ENCODE results near the gene TNC. TPM values are rescaled to one million over a fixed set of nuclear protein-coding genes. Genes with fewer than 3 reads are reported as not detected.

Gene TNC
- total RNA-seq = 10 to 100 TPM in 1 of 2 donors, 1 to 10 TPM in 1; 7.4 to 16.9 TPM

- DNase-seq (ENCODE audit: low spot score) = peak; percentile 77
- Histone ChIP-seq H3K27me3 (peaks cover 3 to 7% of the 10 kb centered on the region in 2 donors), H3K9me3 (no peaks in the 10 kb centered on the region), H3K4me3 (peak within 1 kb of the TSS; percentile 2 to 36), H3K4me1 (peaks cover 0 to 15% of the 10 kb centered on the region in 2 donors), H3K36me3 (no peaks in the 10 kb centered on the region), H3K27ac (peak within 1 kb of the TSS in 1 of 2 donors; percentile 14)
- TF ChIP-seq, protein P1, sequence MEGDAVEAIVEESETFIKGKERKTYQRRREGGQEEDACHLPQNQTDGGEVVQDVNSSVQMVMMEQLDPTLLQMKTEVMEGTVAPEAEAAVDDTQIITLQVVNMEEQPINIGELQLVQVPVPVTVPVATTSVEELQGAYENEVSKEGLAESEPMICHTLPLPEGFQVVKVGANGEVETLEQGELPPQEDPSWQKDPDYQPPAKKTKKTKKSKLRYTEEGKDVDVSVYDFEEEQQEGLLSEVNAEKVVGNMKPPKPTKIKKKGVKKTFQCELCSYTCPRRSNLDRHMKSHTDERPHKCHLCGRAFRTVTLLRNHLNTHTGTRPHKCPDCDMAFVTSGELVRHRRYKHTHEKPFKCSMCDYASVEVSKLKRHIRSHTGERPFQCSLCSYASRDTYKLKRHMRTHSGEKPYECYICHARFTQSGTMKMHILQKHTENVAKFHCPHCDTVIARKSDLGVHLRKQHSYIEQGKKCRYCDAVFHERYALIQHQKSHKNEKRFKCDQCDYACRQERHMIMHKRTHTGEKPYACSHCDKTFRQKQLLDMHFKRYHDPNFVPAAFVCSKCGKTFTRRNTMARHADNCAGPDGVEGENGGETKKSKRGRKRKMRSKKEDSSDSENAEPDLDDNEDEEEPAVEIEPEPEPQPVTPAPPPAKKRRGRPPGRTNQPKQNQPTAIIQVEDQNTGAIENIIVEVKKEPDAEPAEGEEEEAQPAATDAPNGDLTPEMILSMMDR (IDR thresholded peaks at IDR 0.05) = no peak
Measured at GRCh38 chr9:115117999-115118878, at the start of gene TNC. Gene TNC, minus strand, starts transcription at chr9:115118157. Its CDS starts 27,139 bp downstream, at chr9:115091018.

GRCh38 chr9:115167175-115167574 lies 49.2 kb upstream of the TNC start:
- Histone ChIP-seq H3K36me3 (no peaks in the 10 kb centered on the region), H3K4me3 (no peak overlapping the region), H3K9me3 (no peaks in the 10 kb centered on the region), H3K27ac (no peak overlapping the region), H3K4me1 (no peaks in the 10 kb centered on the region), H3K27me3 (no peaks in the 10 kb centered on the region)
- TF ChIP-seq, protein P1 (IDR thresholded peaks at IDR 0.05) = no peak
- DNase-seq (ENCODE audit: low spot score) = no peak

- no peak for DNase-seq (ENCODE audit: low spot score)
- Histone ChIP-seq H3K4me1 (no peaks in the 10 kb centered on the region), H3K9me3 (no peaks in the 10 kb centered on the region), H3K27me3 (no peaks in the 10 kb centered on the region), H3K36me3 (no peaks in the 10 kb centered on the region), H3K27ac (no peak overlapping the region), H3K4me3 (no peak overlapping the region)
- TF ChIP-seq, protein P1 (IDR thresholded peaks at IDR 0.05) = no peak
Measured at GRCh38 chr9:115165233-115165632, 47.3 kb upstream of the TNC start.

- no peak for DNase-seq (ENCODE audit: low spot score)
Measured at GRCh38 chr9:115164511-115164974, 46.6 kb upstream of the TNC start.

DNA sequence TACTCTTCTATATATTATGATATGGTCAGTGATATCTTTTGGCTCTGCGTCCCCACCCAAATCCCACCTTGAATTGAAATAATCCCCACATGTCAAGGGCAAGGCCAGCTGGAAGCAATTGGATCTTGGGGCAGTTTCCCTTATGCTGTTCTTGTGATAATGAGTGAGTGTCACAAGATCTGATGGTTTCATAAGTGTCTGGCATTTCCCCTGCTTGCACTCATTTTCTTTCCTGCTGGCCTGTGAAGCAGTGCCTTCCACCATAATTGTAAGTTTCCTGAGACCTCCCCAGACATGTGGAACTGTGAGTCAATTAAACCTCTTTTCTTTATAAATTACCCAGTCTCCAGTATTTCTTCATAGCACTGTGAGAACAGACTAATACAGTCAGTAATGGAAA lies 45.0 kb upstream of the TNC start:
- Histone ChIP-seq H3K36me3 (no peaks in the 10 kb centered on the region), H3K4me1 (no peaks in the 10 kb centered on the region), H3K4me3 (no peak overlapping the region), H3K9me3 (no peaks in the 10 kb centered on the region), H3K27ac (no peak overlapping the region), H3K27me3 (no peaks in the 10 kb centered on the region)
- DNase-seq (ENCODE audit: low spot score) = no peak
- TF ChIP-seq, protein P1 (IDR thresholded peaks at IDR 0.05) = no peak

More at GRCh38 chr9:115164511-115164974, 46.6 kb upstream of the TNC start:
- Histone ChIP-seq H3K27me3 (no peaks in the 10 kb centered on the region), H3K27ac (no peak overlapping the region), H3K4me3 (no peak overlapping the region), H3K4me1 (no peaks in the 10 kb centered on the region), H3K9me3 (no peaks in the 10 kb centered on the region), H3K36me3 (no peaks in the 10 kb centered on the region)
- TF ChIP-seq, protein P1 (IDR thresholded peaks at IDR 0.05) = no peak

Data from right atrium auricular region (tissue), 2 donors.